Measurements from ENCODE around the gene GVQW3. TPM values are rescaled to one million over a fixed set of nuclear protein-coding genes. Genes with fewer than 3 reads are reported as not detected.
"Not testable (repeated sequence)": the region's sequence is repeated elsewhere in the genome, so short reads cannot be mapped to it uniquely, and the experiment has no call there.

GVQW3 gene
- total RNA-seq, 2 donors from 2014 or later: 0.89 to 0.90 TPM

DNA sequence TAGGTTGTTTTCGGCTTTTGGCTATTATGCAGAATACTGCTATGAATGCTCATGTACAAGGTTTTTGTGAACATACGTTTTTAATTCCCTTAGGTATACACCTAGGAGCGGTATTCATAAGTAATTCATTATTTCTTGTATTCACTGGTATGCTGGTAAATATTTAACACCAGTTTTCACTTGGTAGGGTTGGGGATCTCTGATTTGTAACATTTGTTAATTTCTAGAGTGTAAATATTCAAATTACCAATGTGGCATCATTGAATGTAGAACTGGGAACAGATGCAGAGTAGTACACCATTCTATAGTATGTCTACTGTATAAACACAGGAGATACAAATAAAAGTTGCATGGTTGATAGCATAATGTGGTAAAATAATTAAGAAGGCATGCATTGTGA lies 16.3 kb downstream of the GVQW3 start:
- Histone ChIP-seq H3K4me1 (no peaks in the 10 kb centered on the region), H3K27ac (no peak overlapping the region), H3K27me3 (no peaks in the 10 kb centered on the region), H3K4me3 (no peak overlapping the region), H3K9me3 (no peaks in the 10 kb centered on the region), H3K36me3 (no peaks in the 10 kb centered on the region)
- TF ChIP-seq, protein P1, sequence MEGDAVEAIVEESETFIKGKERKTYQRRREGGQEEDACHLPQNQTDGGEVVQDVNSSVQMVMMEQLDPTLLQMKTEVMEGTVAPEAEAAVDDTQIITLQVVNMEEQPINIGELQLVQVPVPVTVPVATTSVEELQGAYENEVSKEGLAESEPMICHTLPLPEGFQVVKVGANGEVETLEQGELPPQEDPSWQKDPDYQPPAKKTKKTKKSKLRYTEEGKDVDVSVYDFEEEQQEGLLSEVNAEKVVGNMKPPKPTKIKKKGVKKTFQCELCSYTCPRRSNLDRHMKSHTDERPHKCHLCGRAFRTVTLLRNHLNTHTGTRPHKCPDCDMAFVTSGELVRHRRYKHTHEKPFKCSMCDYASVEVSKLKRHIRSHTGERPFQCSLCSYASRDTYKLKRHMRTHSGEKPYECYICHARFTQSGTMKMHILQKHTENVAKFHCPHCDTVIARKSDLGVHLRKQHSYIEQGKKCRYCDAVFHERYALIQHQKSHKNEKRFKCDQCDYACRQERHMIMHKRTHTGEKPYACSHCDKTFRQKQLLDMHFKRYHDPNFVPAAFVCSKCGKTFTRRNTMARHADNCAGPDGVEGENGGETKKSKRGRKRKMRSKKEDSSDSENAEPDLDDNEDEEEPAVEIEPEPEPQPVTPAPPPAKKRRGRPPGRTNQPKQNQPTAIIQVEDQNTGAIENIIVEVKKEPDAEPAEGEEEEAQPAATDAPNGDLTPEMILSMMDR (IDR thresholded peaks at IDR 0.05): no peak
- no peak for DNase-seq (ENCODE audit: low spot score)

DNA sequence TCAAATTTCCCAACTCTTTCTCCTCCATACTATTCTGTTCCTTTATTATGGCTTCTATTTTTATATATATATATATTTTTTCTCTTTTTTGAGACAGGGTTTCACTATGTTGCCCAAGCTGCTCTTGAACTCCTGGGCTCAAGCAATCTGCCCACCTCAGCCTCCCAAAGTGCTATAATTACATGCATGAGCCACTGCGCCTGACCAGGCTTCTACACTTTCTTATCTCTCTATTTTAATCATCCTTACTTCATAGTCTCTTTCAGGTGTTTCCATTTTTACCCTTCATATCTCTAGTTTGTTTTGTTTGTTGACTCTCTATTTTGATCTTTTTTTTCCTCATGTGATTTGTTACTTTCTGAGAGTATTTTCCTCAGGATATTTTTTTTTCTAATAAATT lies 19.8 kb downstream of the GVQW3 start:
- DNase-seq (ENCODE audit: low spot score): no peak
- no peaks in the 10 kb centered on the region for H3K27me3 ChIP-seq
- no peaks in the 10 kb centered on the region for H3K9me3 ChIP-seq
- H3K4me1 ChIP-seq: no peaks in the 10 kb centered on the region
- TF ChIP-seq, protein P1 (IDR thresholded peaks at IDR 0.05): no peak
- H3K4me3 ChIP-seq: no peak overlapping the region
- H3K27ac ChIP-seq: no peak overlapping the region
- H3K36me3 ChIP-seq: no peaks in the 10 kb centered on the region

DNA sequence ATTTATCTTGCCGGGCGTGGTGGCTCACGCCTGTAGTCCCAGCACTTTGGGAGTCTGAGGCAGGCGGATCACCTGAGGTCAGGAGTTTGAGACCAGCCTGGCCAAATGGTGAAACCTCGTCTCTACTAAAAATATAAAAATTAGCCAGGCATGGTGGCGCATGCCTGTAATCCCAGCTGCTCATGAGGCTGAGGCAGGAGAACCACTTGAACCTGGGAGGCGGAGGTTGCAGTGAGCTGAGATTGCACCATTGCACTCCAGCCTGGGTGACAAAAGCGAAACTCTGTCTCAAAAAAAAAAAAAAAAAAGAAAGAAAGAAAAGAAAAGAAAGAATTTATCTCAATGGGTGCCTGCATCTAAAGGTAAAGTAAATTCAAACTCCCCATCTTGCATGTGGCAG lies 20.4 kb downstream of the GVQW3 start:
- H3K36me3 ChIP-seq; H3K27me3 ChIP-seq; H3K9me3 ChIP-seq; H3K4me3 ChIP-seq; DNase-seq (ENCODE audit: low spot score); H3K4me1 ChIP-seq; H3K27ac ChIP-seq: not testable (repeated sequence)

DNA sequence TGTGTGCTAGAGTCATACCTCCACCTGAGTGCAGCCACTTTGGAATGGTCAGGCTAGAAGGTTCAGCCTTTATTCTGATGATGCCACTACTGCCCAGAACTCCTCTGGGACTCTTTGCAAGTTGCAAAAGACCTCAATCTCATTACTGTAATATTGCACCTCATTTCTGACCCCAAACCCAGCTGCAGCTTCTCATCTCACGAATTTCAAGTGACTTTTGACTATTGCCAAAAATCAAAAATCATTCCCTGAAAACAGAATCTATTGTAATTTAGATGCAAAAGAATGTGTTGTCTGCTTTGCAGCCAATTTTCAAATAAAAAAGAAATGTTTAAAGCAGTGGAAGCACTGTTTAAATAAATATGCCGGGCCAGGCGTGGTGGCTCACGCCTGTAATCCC lies 25.2 kb downstream of the GVQW3 start:
- no peak overlapping the region for H3K27ac ChIP-seq
- H3K36me3 ChIP-seq: no peaks in the 10 kb centered on the region
- no peaks in the 10 kb centered on the region for H3K4me1 ChIP-seq
- TF ChIP-seq, protein P1 (IDR thresholded peaks at IDR 0.05): no peak
- H3K4me3 ChIP-seq: no peak overlapping the region
- no peaks in the 10 kb centered on the region for H3K9me3 ChIP-seq
- no peaks in the 10 kb centered on the region for H3K27me3 ChIP-seq
- DNase-seq (ENCODE audit: low spot score): no peak

DNA sequence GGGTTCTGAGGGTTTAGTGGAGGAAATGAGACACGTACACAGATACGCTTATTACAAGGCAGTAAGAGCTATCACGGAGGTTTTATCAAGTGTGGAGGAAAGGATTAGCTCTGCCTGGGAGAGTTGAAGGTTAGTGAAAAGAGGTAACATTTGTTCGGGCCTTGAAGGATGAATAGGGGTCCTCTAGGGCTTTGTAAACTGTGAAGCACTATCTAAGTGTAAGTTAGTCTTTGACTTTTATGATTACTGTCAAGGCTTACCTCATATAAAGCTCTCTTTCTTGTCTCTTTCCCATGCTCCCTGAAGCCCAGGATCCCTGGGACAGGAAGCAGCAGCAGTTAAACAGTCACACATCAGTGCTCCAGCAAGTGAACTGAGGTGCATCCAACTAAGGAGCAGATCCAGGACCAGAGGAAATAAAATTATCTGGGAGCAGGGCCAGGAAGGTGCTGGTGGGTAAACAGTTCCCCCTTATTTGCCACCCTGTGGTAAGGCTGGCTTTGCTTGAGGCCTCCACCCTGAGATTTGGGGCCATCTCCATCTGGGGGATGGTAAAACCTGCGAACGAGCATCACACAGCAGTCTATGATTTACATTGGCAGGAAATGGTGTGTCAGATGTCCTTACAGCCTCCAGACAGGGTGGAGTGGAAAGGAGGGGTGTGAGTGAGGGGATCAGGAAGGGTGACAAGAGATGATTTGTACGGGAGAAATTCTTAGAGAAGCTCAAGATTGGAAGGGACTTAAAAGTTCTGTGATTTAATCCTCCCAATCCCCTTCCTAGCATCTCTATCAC lies 27.2 kb downstream of the GVQW3 start:
- no peaks in the 10 kb centered on the region for H3K27me3 ChIP-seq
- TF ChIP-seq, protein P1 (IDR thresholded peaks at IDR 0.05): no peak
- no peak for DNase-seq (ENCODE audit: low spot score)
- no peaks in the 10 kb centered on the region for H3K36me3 ChIP-seq
- no peak overlapping the region for H3K4me3 ChIP-seq
- no peaks in the 10 kb centered on the region for H3K4me1 ChIP-seq
- H3K27ac ChIP-seq: no peak overlapping the region
- no peaks in the 10 kb centered on the region for H3K9me3 ChIP-seq

DNA sequence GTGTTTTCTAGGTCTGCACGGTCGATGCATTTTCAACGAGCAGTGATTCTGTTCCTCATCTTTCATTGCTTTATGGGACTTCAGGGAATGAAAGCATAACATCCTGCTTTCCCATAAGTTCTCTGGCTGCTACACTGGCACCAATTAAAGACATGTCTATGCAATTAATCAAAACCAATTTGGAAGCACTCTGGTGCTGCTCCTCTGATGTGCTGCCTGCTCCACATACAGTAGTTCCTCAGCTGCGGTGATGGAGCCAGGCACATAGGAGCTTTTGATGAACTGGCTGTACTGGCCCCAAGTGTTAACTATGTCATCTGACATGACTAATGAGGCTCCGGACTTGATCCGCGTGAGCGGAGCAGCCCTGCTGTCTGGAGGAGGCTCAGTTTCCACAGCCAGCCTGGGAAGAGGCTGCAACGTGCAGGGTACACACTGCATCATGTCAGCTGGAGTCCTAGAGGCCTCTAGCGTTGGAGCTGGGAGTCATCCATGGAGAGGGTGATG lies 29.8 kb downstream of the GVQW3 start:
- Histone ChIP-seq H3K9me3 (no peaks in the 10 kb centered on the region), H3K27me3 (no peaks in the 10 kb centered on the region), H3K27ac (no peak overlapping the region), H3K36me3 (no peaks in the 10 kb centered on the region), H3K4me1 (no peaks in the 10 kb centered on the region), H3K4me3 (no peak overlapping the region)
- TF ChIP-seq, protein P1 (IDR thresholded peaks at IDR 0.05): no peak
- no peak for DNase-seq (ENCODE audit: low spot score)

All from right atrium auricular region (tissue), 2 donors.